HG03565 (cell line): ENCODE results near the gene BMPR1A.
"Not testable (repeated sequence)": the region's sequence is repeated elsewhere in the genome, so short reads cannot be mapped to it uniquely, and the experiment has no call there.

ENCODE experiments used
- ATAC-seq: cut with Tn5 transposase; IDR thresholded peaks from one replicate; pipeline ENCODE4 v1.9.1; 2021; ENCODE audit warnings: mild to moderate bottlenecking, moderate library complexity; ENCODE audit not compliant: unreplicated experiment

BMPR1A gene

GRCh38 chr10:86729677-86730076 lies 26.7 kb upstream of the BMPR1A start:
- ATAC-seq = no peak

- no peak for ATAC-seq
Observed at GRCh38 chr10:86730227-86730626, 26.2 kb upstream of the BMPR1A start.

GRCh38 chr10:86732771-86733170 lies 23.6 kb upstream of the BMPR1A start:
- no peak for ATAC-seq

GRCh38 chr10:86733260-86733671 lies 23.2 kb upstream of the BMPR1A start:
- ATAC-seq = no peak

GRCh38 chr10:86734207-86734988 lies 22.0 kb upstream of the BMPR1A start:
- no peak for ATAC-seq

- not testable (repeated sequence) for ATAC-seq
Observed at GRCh38 chr10:86735278-86735677, 21.1 kb upstream of the BMPR1A start.

GRCh38 chr10:86742230-86742629 lies 14.2 kb upstream of the BMPR1A start:
- ATAC-seq = no peak

- ATAC-seq = no peak
Observed at GRCh38 chr10:86744067-86744725, 12.2 kb upstream of the BMPR1A start.

- no peak for ATAC-seq
Observed at GRCh38 chr10:86747796-86748581, 8.4 kb upstream of the BMPR1A start.

GRCh38 chr10:86749854-86750253 lies 6.6 kb upstream of the BMPR1A start:
- ATAC-seq = no peak

- no peak for ATAC-seq
Observed at GRCh38 chr10:86751477-86751876, 4.9 kb upstream of the BMPR1A start.

- ATAC-seq = no peak
Observed at GRCh38 chr10:86752311-86752710, 4.1 kb upstream of the BMPR1A start.

GRCh38 chr10:86753051-86753450 lies 3.4 kb upstream of the BMPR1A start:
- ATAC-seq = no peak

GRCh38 chr10:86753638-86754434 lies 2.6 kb upstream of the BMPR1A start:
- ATAC-seq = no peak

GRCh38 chr10:86755454-86755739 lies 1.0 kb upstream of the BMPR1A start:
- peak; percentile 1 for ATAC-seq

GRCh38 chr10:86755740-86756510 lies 494 bp upstream of the BMPR1A start:
- ATAC-seq = peak; percentile 62

GRCh38 chr10:86757113-86757972 lies 924 bp downstream of the BMPR1A start:
- ATAC-seq = no peak

- no peak for ATAC-seq
Observed at GRCh38 chr10:86758189-86759072, 2.0 kb downstream of the BMPR1A start.
